ENCODE measurements around the gene REG4. TPM values are rescaled to one million over a fixed set of nuclear protein-coding genes. Genes with fewer than 3 reads are reported as not detected.
A peak's percentile ranks its signal among the peaks of the same experiment; 100 is the strongest.

REG4 gene
- total RNA-seq, 2 donors from 2014 or later: 3.8 TPM; not detected in 1

DNA sequence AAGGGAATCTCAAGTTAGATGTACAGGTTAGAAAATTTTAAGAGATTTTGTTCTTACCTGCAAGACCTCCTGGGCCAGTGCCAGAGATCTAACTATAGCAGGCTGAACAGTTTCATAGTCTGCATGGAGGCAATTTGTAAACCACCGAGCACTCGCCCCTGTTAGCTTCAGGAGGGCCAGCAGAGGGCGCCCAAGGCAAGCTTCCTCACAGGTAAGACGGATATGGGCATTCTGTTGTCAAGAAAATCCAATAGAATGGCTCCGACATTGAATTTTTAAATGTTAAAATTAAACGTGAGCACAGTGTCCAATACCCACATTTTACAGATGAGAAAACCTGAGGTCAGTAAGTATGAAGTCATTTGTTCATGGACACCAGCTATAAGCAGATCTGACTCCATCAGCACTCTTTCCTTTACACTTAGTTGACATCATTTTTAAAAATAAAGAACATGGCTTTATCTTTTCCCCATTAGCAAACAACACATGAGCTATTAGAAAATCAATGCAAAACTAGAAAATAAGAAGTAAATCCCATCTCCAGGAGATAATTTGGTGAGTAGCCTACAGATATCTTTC is 2.2 kb downstream of the REG4 start:
- no peak for ATAC-seq (ENCODE audit: insufficient number of reproducible peaks, low FRiP score, low read depth)
- DNase-seq (ENCODE audit: low spot score): no peak
- H3K4me3 ChIP-seq: no peak overlapping the region
- no peaks in the 10 kb centered on the region for H3K9me3 ChIP-seq
- no peaks in the 10 kb centered on the region for H3K36me3 ChIP-seq
- TF ChIP-seq, protein P1, sequence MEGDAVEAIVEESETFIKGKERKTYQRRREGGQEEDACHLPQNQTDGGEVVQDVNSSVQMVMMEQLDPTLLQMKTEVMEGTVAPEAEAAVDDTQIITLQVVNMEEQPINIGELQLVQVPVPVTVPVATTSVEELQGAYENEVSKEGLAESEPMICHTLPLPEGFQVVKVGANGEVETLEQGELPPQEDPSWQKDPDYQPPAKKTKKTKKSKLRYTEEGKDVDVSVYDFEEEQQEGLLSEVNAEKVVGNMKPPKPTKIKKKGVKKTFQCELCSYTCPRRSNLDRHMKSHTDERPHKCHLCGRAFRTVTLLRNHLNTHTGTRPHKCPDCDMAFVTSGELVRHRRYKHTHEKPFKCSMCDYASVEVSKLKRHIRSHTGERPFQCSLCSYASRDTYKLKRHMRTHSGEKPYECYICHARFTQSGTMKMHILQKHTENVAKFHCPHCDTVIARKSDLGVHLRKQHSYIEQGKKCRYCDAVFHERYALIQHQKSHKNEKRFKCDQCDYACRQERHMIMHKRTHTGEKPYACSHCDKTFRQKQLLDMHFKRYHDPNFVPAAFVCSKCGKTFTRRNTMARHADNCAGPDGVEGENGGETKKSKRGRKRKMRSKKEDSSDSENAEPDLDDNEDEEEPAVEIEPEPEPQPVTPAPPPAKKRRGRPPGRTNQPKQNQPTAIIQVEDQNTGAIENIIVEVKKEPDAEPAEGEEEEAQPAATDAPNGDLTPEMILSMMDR (IDR thresholded peaks at IDR 0.05): peak; percentile 82
- H3K27ac ChIP-seq: no peak overlapping the region
- H3K27me3 ChIP-seq (replicated peaks; ENCODE audit: insufficient read depth): no peaks in the 10 kb centered on the region
- no peaks in the 10 kb centered on the region for H3K4me1 ChIP-seq (ENCODE audit: control insufficient read depth in 1 of 2, low read depth in 2 of 2)

DNA sequence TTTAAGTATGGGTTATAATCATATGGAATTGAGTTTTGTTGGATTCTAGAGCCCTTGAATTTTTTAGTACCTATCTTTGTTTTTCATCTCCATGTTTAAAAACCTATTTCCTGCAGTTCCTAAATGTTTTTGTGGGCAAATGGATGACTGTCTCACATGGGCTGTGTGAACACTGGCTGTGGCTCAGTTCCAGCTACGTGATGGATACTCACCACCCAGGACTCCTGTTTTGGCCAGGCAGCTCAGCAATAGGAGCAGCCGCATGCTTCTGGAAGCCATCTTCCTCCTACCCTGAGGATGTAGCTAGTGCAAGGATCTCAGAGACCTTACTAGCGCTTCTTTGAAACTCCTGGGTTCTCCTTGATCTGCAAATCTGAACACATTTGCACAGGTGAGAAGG is 2.8 kb downstream of the REG4 start:
- no peaks in the 10 kb centered on the region for H3K4me1 ChIP-seq (ENCODE audit: control insufficient read depth in 1 of 2, low read depth in 2 of 2)
- H3K27me3 ChIP-seq (replicated peaks; ENCODE audit: insufficient read depth): no peaks in the 10 kb centered on the region
- no peak overlapping the region for H3K4me3 ChIP-seq
- ATAC-seq (ENCODE audit: insufficient number of reproducible peaks, low FRiP score, low read depth) (no peak), DNase-seq (ENCODE audit: low spot score) (no peak)
- no peaks in the 10 kb centered on the region for H3K36me3 ChIP-seq
- no peak overlapping the region for H3K27ac ChIP-seq
- H3K9me3 ChIP-seq: no peaks in the 10 kb centered on the region
- TF ChIP-seq, protein P1 (IDR thresholded peaks at IDR 0.05): no peak

DNA sequence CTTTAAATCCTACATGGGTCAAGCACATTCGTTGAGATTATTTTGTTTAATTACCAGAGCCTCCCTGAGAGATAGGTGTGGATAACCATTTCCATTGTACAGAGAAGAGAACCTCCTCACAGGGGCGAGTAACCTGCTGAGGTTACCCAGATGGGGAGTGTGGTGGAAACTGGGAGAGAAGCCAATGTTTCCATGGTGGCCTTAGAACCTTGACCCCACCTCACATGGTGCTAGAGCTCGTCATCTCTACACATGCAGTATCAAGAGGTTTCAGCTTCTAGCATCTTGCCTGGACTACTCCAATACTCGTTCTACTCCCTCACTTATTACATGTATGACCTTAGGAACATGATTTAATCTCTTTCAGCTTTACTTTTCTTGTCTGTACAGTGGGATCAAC is 4.8 kb downstream of the REG4 start:
- no peak overlapping the region for H3K27ac ChIP-seq
- H3K9me3 ChIP-seq: no peaks in the 10 kb centered on the region
- H3K4me3 ChIP-seq: no peak overlapping the region
- H3K27me3 ChIP-seq (replicated peaks; ENCODE audit: insufficient read depth): no peaks in the 10 kb centered on the region
- TF ChIP-seq, protein P1 (IDR thresholded peaks at IDR 0.05): no peak
- no peak for DNase-seq (ENCODE audit: low spot score)
- no peak for ATAC-seq (ENCODE audit: insufficient number of reproducible peaks, low FRiP score, low read depth)
- H3K4me1 ChIP-seq (ENCODE audit: control insufficient read depth in 1 of 2, low read depth in 2 of 2): no peaks in the 10 kb centered on the region
- H3K36me3 ChIP-seq: no peaks in the 10 kb centered on the region

DNA sequence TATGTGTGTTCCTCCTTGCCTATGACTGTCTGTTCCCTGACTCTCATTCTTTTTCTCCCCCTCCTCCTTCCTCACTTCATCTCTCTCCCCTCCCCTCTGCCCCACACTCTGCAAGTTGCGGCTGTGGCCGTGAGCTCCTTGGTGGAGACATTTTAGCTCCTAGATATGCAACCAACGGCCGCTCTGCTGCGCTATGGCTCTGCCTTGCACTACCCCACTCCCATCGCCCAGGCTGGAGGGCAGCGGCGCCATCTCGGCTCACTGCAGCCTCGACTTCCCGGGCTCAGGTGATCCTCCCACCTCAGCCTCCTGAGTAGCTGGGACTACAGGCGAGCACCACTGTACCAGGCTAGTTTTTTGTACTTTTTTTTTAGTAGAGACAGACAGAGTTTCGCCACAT is 5.5 kb downstream of the REG4 start:
- H3K4me3 ChIP-seq: no peak overlapping the region
- no peaks in the 10 kb centered on the region for H3K9me3 ChIP-seq
- H3K27me3 ChIP-seq (replicated peaks; ENCODE audit: insufficient read depth): no peaks in the 10 kb centered on the region
- ATAC-seq (ENCODE audit: insufficient number of reproducible peaks, low FRiP score, low read depth): no peak
- no peak overlapping the region for H3K27ac ChIP-seq
- H3K4me1 ChIP-seq (ENCODE audit: control insufficient read depth in 1 of 2, low read depth in 2 of 2): no peaks in the 10 kb centered on the region
- no peaks in the 10 kb centered on the region for H3K36me3 ChIP-seq
- TF ChIP-seq, protein P1 (IDR thresholded peaks at IDR 0.05): no peak
- no peak for DNase-seq (ENCODE audit: low spot score)

DNA sequence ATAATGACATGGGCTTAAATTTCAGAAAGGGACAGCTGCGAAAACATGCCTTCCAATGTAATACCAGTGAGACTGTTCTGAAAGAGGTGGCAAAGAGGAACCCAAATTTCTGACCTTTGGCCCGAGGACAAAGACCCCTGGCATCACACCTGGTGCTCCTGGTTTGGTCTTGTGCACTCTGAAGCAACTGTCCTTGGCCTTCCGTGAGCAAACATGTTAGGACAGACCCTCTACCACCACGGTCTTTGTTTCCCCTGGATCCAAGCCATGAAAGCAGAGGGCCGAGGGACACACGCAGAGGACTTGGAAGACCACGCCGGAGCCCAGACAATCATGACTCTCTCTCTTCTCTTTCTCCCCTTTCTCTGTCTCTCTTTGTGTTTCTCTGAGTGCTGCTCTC is 6.0 kb downstream of the REG4 start:
- DNase-seq (ENCODE audit: low spot score): no peak

More for the DNA sequence above, 6.0 kb downstream of the REG4 start:
- Histone ChIP-seq H3K4me1 (ENCODE audit: control insufficient read depth in 1 of 2, low read depth in 2 of 2) (no peaks in the 10 kb centered on the region), H3K36me3 (no peaks in the 10 kb centered on the region), H3K27ac (no peak overlapping the region), H3K27me3 (replicated peaks; ENCODE audit: insufficient read depth) (no peaks in the 10 kb centered on the region), H3K9me3 (no peaks in the 10 kb centered on the region), H3K4me3 (no peak overlapping the region)
- no peak for ATAC-seq (ENCODE audit: insufficient number of reproducible peaks, low FRiP score, low read depth)
- TF ChIP-seq, protein P1 (IDR thresholded peaks at IDR 0.05): no peak
